ENCODE measurements around the gene AK8.

DNA sequence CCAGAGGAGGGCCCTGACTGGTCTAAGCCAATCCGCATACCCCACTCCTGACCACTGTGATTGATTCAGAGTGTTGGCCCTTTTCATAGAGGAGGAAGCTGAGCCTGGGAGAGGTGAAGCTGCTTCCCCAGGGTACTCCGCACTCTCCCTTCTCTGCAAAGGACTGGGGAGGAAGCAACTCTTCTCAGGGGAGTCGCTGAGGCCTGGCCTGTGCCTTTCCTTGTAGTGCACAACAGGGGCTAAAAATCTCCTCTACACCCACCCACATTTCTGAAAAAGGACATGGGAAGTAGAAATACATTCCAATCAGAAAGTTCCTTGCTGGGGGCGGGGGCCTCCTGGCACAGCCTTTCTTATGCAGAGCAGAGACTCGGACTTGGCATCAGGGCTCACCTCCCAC is 22.2 kb downstream of the AK8 start:
- TF ChIP-seq, protein P1, sequence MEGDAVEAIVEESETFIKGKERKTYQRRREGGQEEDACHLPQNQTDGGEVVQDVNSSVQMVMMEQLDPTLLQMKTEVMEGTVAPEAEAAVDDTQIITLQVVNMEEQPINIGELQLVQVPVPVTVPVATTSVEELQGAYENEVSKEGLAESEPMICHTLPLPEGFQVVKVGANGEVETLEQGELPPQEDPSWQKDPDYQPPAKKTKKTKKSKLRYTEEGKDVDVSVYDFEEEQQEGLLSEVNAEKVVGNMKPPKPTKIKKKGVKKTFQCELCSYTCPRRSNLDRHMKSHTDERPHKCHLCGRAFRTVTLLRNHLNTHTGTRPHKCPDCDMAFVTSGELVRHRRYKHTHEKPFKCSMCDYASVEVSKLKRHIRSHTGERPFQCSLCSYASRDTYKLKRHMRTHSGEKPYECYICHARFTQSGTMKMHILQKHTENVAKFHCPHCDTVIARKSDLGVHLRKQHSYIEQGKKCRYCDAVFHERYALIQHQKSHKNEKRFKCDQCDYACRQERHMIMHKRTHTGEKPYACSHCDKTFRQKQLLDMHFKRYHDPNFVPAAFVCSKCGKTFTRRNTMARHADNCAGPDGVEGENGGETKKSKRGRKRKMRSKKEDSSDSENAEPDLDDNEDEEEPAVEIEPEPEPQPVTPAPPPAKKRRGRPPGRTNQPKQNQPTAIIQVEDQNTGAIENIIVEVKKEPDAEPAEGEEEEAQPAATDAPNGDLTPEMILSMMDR (IDR thresholded peaks at IDR 0.05; ENCODE audit: insufficient read depth, low read length, poor library complexity, severe bottlenecking), result no peak
- TF ChIP-seq EZH2phosphoT487 (conservative IDR thresholded peaks at IDR 0.05; ENCODE audit: low read length), result no peak
